KMS-11 (cell line): ENCODE measurements around the gene ST8SIA6.

Experiments
- H2AFZ ChIP-seq: fragments of 200-600 bp; sonication (generic); 2 replicates; pipeline ENCODE4 v1.6.1; 2016; ENCODE audit warnings: antibody characterized with exemption, mixed run types, low read depth
- H3K27ac ChIP-seq: fragments of 200-600 bp; sonication (generic); 2 replicates; pipeline ENCODE4 v1.6.1; 2016; ENCODE audit warnings: mild to moderate bottlenecking, mixed run types
- H3K27me3 ChIP-seq: fragments of 200-600 bp; sonication (generic); 2 replicates; pipeline ENCODE4 v1.6.1; 2017; ENCODE audit warnings: mild to moderate bottlenecking, low read depth, mixed run types, moderate library complexity; ENCODE audit not compliant: insufficient read depth
- H3K36me3 ChIP-seq: fragments of 200-600 bp; sonication (generic); 2 replicates; pipeline ENCODE4 v1.6.1; 2017; ENCODE audit warnings: mild to moderate bottlenecking, mixed run types; ENCODE audit not compliant: insufficient read depth
- H3K4me1 ChIP-seq: fragments of 200-600 bp; sonication (generic); 2 replicates; pipeline ENCODE4 v1.6.1; 2016; ENCODE audit warnings: mild to moderate bottlenecking, low read depth, mixed run types; ENCODE audit not compliant: poor library complexity, severe bottlenecking
- H3K4me2 ChIP-seq: fragments of 200-600 bp; sonication (generic); 2 replicates; pipeline ENCODE4 v1.7.0; 2016; ENCODE audit warnings: mild to moderate bottlenecking, mixed run types
- H3K4me3 ChIP-seq: fragments of 200-600 bp; sonication (generic); IDR thresholded peaks from 2 replicates; pipeline ENCODE4 v1.6.1; 2017; ENCODE audit warnings: low read depth, low read length, mixed read lengths; ENCODE audit not compliant: insufficient read depth
- H3K79me2 ChIP-seq: fragments of 200-600 bp; sonication (generic); 2 replicates; pipeline ENCODE4 v1.6.1; 2016; ENCODE audit warnings: low read depth, mixed run types; ENCODE audit not compliant: insufficient read depth
- H3K9ac ChIP-seq: fragments of 200-600 bp; sonication (generic); 2 replicates; pipeline ENCODE4 v1.6.1; 2016; ENCODE audit warnings: mild to moderate bottlenecking, mixed run types
- H4K20me1 ChIP-seq: fragments of 200-600 bp; sonication (generic); 2 replicates; pipeline ENCODE4 v1.6.1; 2016; ENCODE audit warnings: mild to moderate bottlenecking, mixed run types; ENCODE audit not compliant: insufficient read depth
- TF ChIP-seq, protein P1 (sequence below): fragments of 200-600 bp; sonication (generic); conservative IDR thresholded peaks from 2 replicates; pipeline ENCODE4 v1.6.1; 2017; ENCODE audit warnings: low read depth, mild to moderate bottlenecking, antibody characterized with exemption, low read length, moderate library complexity, mixed read lengths

ST8SIA6 gene

DNA sequence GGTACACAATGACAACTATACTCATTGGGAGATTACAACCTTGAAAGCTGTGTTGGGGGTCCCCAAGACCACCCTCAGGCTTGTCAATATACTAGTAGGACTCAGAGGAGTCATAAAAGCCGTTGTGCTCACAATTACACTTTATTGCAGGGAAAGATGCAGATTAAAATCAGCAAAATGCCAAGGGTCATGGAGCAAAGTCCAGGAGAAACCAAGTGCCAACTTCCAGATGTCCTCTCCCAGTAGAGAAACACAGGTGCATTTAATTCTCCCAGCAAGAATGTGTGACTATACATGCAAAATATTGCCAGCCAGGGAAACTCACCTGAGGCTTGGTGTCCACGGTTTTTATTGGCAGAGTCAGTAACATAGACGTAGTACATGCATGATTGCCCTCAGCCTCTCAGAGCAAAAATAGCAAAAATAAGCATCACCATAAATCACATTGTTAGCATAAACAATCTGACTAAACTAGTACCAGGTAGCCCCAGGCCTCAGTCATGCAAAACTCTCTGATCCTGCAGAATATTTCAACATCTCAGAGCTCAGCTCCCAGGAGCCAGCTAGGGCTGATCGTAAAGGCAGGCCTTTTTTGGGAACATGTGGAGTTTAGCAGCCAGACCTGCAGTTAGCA lies 175.7 kb downstream of the ST8SIA6 start:
- no peaks in the 10 kb centered on the region for H4K20me1 ChIP-seq
- H3K4me1 ChIP-seq, result no peaks in the 10 kb centered on the region
- H3K4me2 ChIP-seq, result no peak overlapping the region
- H3K27me3 ChIP-seq, result no peaks in the 10 kb centered on the region
- H3K4me3 ChIP-seq, result no peak overlapping the region
- no peaks in the 10 kb centered on the region for H3K36me3 ChIP-seq
- no peak overlapping the region for H2AFZ ChIP-seq
- no peaks in the 10 kb centered on the region for H3K79me2 ChIP-seq
- TF ChIP-seq, protein P1, sequence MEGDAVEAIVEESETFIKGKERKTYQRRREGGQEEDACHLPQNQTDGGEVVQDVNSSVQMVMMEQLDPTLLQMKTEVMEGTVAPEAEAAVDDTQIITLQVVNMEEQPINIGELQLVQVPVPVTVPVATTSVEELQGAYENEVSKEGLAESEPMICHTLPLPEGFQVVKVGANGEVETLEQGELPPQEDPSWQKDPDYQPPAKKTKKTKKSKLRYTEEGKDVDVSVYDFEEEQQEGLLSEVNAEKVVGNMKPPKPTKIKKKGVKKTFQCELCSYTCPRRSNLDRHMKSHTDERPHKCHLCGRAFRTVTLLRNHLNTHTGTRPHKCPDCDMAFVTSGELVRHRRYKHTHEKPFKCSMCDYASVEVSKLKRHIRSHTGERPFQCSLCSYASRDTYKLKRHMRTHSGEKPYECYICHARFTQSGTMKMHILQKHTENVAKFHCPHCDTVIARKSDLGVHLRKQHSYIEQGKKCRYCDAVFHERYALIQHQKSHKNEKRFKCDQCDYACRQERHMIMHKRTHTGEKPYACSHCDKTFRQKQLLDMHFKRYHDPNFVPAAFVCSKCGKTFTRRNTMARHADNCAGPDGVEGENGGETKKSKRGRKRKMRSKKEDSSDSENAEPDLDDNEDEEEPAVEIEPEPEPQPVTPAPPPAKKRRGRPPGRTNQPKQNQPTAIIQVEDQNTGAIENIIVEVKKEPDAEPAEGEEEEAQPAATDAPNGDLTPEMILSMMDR, result no peak
- no peak overlapping the region for H3K27ac ChIP-seq
- H3K9ac ChIP-seq, result no peak overlapping the region

DNA sequence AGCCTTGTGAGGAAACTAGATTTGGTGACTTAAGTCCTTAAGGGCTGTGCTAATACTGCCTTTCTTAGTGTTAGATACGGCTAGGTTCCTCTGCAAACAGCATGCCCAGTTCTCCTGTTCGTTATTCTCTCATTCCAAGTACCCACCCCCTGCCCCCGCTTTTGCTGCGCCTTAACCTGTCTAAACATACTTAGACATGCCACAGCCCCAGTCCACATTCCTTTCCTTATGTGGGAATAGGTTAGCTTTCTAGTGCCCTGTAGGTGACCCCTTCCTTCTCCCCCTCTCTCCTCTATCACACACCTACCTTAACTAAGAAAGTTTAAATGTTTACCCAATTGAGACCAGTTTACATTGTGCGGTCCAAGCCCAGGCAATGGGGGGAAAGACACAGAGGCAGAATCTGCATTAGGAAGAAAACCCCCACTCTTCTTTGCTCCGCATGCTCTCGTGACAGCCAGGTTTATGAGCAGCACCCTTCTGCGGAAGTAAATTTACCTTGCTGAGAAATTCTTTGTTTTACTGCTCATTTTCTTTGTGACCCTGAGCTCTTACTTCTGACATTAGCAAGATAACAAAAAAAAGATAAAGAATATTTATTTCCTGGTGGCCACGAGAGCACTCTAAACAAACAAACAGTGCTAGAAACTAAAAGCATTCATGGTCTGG lies 177.5 kb downstream of the ST8SIA6 start:
- no peaks in the 10 kb centered on the region for H3K36me3 ChIP-seq
- no peak overlapping the region for H3K27ac ChIP-seq
- no peaks in the 10 kb centered on the region for H3K27me3 ChIP-seq
- no peaks in the 10 kb centered on the region for H3K4me1 ChIP-seq
- TF ChIP-seq, protein P1, result no peak
- no peak overlapping the region for H3K9ac ChIP-seq
- H3K4me2 ChIP-seq, result no peak overlapping the region
- H4K20me1 ChIP-seq, result no peaks in the 10 kb centered on the region
- no peaks in the 10 kb centered on the region for H3K79me2 ChIP-seq
- H2AFZ ChIP-seq, result no peak overlapping the region
- no peak overlapping the region for H3K4me3 ChIP-seq

DNA sequence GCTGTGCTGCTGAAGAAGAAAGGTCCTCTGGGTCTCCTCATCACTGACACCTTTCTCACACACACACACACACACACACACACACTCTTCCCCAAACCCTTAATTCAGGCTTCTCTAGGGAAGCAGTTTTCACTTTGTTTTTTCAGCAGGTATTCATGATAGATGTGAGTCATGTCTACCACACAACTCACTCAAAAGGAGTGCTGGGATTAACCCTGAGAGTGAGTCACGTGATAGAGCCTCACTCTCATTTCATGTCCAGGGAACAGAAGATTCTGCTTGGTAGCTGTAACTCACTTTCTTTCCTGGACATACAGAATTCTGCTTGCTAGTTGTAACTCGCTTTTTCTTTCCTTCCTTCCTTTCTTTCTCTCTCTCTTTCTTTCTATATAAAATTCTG lies 181.0 kb downstream of the ST8SIA6 start:
- Histone ChIP-seq H3K27me3 (no peaks in the 10 kb centered on the region), H3K9ac (no peak overlapping the region), H3K4me1 (no peaks in the 10 kb centered on the region), H3K79me2 (no peaks in the 10 kb centered on the region), H3K4me2 (no peak overlapping the region), H3K4me3 (no peak overlapping the region), H3K27ac (no peak overlapping the region), H2AFZ (no peak overlapping the region), H4K20me1 (no peaks in the 10 kb centered on the region), H3K36me3 (no peaks in the 10 kb centered on the region)
- TF ChIP-seq, protein P1, result no peak

DNA sequence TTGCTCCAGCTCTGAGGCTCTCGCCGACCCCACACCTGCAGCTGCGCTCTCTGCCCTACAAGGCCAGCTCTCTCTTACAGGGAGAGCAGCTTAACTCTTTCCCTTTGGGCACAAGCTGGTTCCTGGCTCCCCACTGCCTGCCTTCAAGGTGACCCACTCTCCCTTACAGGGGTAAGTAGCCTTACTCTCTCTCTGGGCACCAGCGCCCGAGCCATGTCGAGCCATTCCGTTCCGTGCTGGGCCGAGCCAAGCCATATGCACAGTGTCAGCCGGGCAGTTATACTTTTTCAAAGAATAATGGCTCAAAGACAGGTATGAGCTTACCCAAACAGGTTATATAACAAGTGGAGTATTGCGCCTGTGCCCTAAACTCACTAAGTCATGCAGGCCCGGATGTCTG lies 181.7 kb downstream of the ST8SIA6 start:
- Histone ChIP-seq H3K79me2 (no peaks in the 10 kb centered on the region), H3K36me3 (no peaks in the 10 kb centered on the region), H3K27ac (no peak overlapping the region), H4K20me1 (no peaks in the 10 kb centered on the region), H3K4me1 (no peaks in the 10 kb centered on the region), H3K4me2 (no peak overlapping the region), H3K4me3 (no peak overlapping the region), H2AFZ (no peak overlapping the region), H3K9ac (no peak overlapping the region), H3K27me3 (no peaks in the 10 kb centered on the region)
- TF ChIP-seq, protein P1, result no peak
